WTC11 (cell line): ENCODE data around the gene GALNT16. TPM values are rescaled to one million over a fixed set of nuclear protein-coding genes. Genes with fewer than 3 reads are reported as not detected.

ENCODE experiments used
- ATAC-seq: fragments of 200-7000 bp; cut with Tn5 transposase; 2 replicates; pipeline ENCODE4 v1.10.0; 2021; ENCODE audit warnings: mild to moderate bottlenecking, moderate library complexity
- CTCF ChIA-PET: fragments of 300-600 bp; sonication (Branson Sonifier 250); formaldehyde crosslinking; loops from one replicate; lab custom pipeline; 2021; ENCODE audit warnings: antibody characterized with exemption; lab: Charles Lee
- POLR2A ChIA-PET: fragments of 350-600 bp; sonication (Branson Sonifier 250); formaldehyde crosslinking; loops from one replicate; lab custom pipeline; 2021; ENCODE audit warnings: antibody characterized with exemption; lab: Charles Lee
- DNase-seq: peaks from one replicate; pipeline ENCODE4 v3.0.0; 2021; ENCODE audit warnings: low spot score
- H3K27ac Mint-ChIP-seq: 2 replicates; pipeline ENCODE4 v1.8.0; 2021; ENCODE audit warnings: mixed read lengths
- H3K27me3 Mint-ChIP-seq: 2 replicates; pipeline ENCODE4 v1.8.0; 2021; ENCODE audit warnings: low read depth, mild to moderate bottlenecking, moderate library complexity, mixed read lengths
- H3K36me3 Mint-ChIP-seq: 2 replicates; pipeline ENCODE4 v1.8.0; 2021; ENCODE audit warnings: mixed read lengths
- H3K4me1 Mint-ChIP-seq: 2 replicates; pipeline ENCODE4 v1.8.0; 2022; ENCODE audit warnings: mixed read lengths
- H3K4me3 Mint-ChIP-seq: 2 replicates; pipeline ENCODE4 v1.8.0; 2021; ENCODE audit warnings: mild to moderate bottlenecking, moderate library complexity, mixed read lengths
- H3K9me3 Mint-ChIP-seq: 2 replicates; pipeline ENCODE4 v1.8.0; 2021; ENCODE audit warnings: mixed read lengths
- AR ChIP-seq: fragments of 250-450 bp; sonication (Bioruptor Pico); IDR thresholded peaks from 2 replicates; pipeline ENCODE4 v1.9.0; 2021; ENCODE audit warnings: mild to moderate bottlenecking
- ATF6 ChIP-seq: sonication (generic); formaldehyde crosslinking; IDR thresholded peaks from 2 replicates; pipeline ENCODE4 v1.8.1; 2023; ENCODE audit warnings: mild to moderate bottlenecking, missing genetic modification reagents
- CTCF ChIP-seq: fragments of 200-600 bp; IDR thresholded peaks from 2 replicates; pipeline ENCODE4 v1.8.0; 2022; ENCODE audit warnings: antibody characterized with exemption
- E2F1 ChIP-seq: sonication (generic); formaldehyde crosslinking; IDR thresholded peaks from 2 replicates; pipeline ENCODE4 v1.8.0; 2022; ENCODE audit warnings: mild to moderate bottlenecking, missing genetic modification reagents
- ESRRA ChIP-seq: sonication (generic); formaldehyde crosslinking; IDR thresholded peaks from 2 replicates; pipeline ENCODE4 v1.8.1; 2022; ENCODE audit warnings: mild to moderate bottlenecking, missing genetic modification reagents, borderline replicate concordance
- FOXJ3 ChIP-seq: sonication (generic); formaldehyde crosslinking; IDR thresholded peaks from 2 replicates; pipeline ENCODE4 v1.9.0; 2021; ENCODE audit warnings: missing genetic modification reagents, mild to moderate bottlenecking, borderline replicate concordance
- GTF2I ChIP-seq: fragments of 250-450 bp; sonication (Bioruptor Pico); conservative IDR thresholded peaks from 2 replicates; pipeline ENCODE4 v1.4.0; 2021; ENCODE audit warnings: mild to moderate bottlenecking
- KAT7 ChIP-seq: sonication (generic); formaldehyde crosslinking; IDR thresholded peaks from 2 replicates; pipeline ENCODE4 v1.8.1; 2023; ENCODE audit warnings: missing genetic modification reagents, mild to moderate bottlenecking, borderline replicate concordance
- NR1H2 ChIP-seq: sonication (generic); formaldehyde crosslinking; IDR thresholded peaks from 2 replicates; pipeline ENCODE4 v1.9.0; 2021; ENCODE audit warnings: mild to moderate bottlenecking, moderate library complexity, missing genetic modification reagents
- SOX15 ChIP-seq: fragments of 250-450 bp; sonication (Bioruptor Pico); IDR thresholded peaks from 2 replicates; pipeline ENCODE4 v1.9.0; 2021; ENCODE audit warnings: mild to moderate bottlenecking
- TEAD1 ChIP-seq: sonication (generic); formaldehyde crosslinking; IDR thresholded peaks from 2 replicates; pipeline ENCODE4 v1.8.0; 2022; ENCODE audit warnings: mild to moderate bottlenecking, missing genetic modification reagents
- TEAD4 ChIP-seq: sonication (generic); formaldehyde crosslinking; IDR thresholded peaks from 2 replicates; pipeline ENCODE4 v1.8.0; 2022; ENCODE audit warnings: mild to moderate bottlenecking, missing genetic modification reagents
- ZMAT4 ChIP-seq: fragments of 250-450 bp; sonication (Bioruptor Pico); IDR thresholded peaks from 2 replicates; pipeline ENCODE4 v1.9.0; 2021; ENCODE audit warnings: mild to moderate bottlenecking
- total RNA-seq: library from RNA; stranded (reverse); gene quantifications from 3 replicates; pipeline ENCODE4 v1.2.3, GENCODE V29; 2021
- TF ChIP-seq, protein P1 (sequence below): sonication (generic); formaldehyde crosslinking; IDR thresholded peaks from 2 replicates; pipeline ENCODE4 v1.8.0; 2022; ENCODE audit warnings: mild to moderate bottlenecking, missing genetic modification reagents
- TF ChIP-seq, protein P2 (sequence below): sonication (generic); formaldehyde crosslinking; conservative IDR thresholded peaks from 2 replicates; pipeline ENCODE4 v1.8.1; 2023; ENCODE audit warnings: mild to moderate bottlenecking, low read depth, missing genetic modification reagents, moderate library complexity

GALNT16 gene
- total RNA-seq, 1 experiment from 2014 or later, result 4.5 TPM

- POLR2A ChIA-PET, result no interaction called here
- no peak overlapping the region for H3K27ac Mint-ChIP-seq
- ATAC-seq, result no peak
- no peaks in the 10 kb centered on the region for H3K9me3 Mint-ChIP-seq
- H3K36me3 Mint-ChIP-seq, result no peaks in the 10 kb centered on the region
- peaks cover 21% of the 10 kb centered on the region for H3K4me1 Mint-ChIP-seq
- H3K27me3 Mint-ChIP-seq, result peaks cover 43% of the 10 kb centered on the region
- H3K4me3 Mint-ChIP-seq, result no peak overlapping the region
- TF ChIP-seq ESRRA (CRISPR knock-in tag), result no peak
- no peak for TF ChIP-seq NR1H2 (CRISPR knock-in tag)
- no peak for TF ChIP-seq E2F1 (CRISPR knock-in tag)
- no peak for TF ChIP-seq AR (CRISPR knock-in tag)
- no peak for TF ChIP-seq CTCF
- TF ChIP-seq GTF2I (CRISPR knock-in tag), result no peak
- TF ChIP-seq ZMAT4 (CRISPR knock-in tag), result no peak
- TF ChIP-seq ATF6 (CRISPR knock-in tag), result no peak
- TF ChIP-seq, protein P1, sequence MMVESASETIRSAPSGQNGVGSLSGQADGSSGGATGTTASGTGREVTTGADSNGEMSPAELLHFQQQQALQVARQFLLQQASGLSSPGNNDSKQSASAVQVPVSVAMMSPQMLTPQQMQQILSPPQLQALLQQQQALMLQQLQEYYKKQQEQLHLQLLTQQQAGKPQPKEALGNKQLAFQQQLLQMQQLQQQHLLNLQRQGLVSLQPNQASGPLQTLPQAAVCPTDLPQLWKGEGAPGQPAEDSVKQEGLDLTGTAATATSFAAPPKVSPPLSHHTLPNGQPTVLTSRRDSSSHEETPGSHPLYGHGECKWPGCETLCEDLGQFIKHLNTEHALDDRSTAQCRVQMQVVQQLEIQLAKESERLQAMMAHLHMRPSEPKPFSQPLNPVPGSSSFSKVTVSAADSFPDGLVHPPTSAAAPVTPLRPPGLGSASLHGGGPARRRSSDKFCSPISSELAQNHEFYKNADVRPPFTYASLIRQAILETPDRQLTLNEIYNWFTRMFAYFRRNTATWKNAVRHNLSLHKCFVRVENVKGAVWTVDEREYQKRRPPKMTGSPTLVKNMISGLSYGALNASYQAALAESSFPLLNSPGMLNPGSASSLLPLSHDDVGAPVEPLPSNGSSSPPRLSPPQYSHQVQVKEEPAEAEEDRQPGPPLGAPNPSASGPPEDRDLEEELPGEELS, result no peak
- TF ChIP-seq, protein P2, sequence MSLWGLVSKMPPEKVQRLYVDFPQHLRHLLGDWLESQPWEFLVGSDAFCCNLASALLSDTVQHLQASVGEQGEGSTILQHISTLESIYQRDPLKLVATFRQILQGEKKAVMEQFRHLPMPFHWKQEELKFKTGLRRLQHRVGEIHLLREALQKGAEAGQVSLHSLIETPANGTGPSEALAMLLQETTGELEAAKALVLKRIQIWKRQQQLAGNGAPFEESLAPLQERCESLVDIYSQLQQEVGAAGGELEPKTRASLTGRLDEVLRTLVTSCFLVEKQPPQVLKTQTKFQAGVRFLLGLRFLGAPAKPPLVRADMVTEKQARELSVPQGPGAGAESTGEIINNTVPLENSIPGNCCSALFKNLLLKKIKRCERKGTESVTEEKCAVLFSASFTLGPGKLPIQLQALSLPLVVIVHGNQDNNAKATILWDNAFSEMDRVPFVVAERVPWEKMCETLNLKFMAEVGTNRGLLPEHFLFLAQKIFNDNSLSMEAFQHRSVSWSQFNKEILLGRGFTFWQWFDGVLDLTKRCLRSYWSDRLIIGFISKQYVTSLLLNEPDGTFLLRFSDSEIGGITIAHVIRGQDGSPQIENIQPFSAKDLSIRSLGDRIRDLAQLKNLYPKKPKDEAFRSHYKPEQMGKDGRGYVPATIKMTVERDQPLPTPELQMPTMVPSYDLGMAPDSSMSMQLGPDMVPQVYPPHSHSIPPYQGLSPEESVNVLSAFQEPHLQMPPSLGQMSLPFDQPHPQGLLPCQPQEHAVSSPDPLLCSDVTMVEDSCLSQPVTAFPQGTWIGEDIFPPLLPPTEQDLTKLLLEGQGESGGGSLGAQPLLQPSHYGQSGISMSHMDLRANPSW (CRISPR knock-in tag), result no peak
- TF ChIP-seq TEAD4 (CRISPR knock-in tag), result no peak
- no peak for TF ChIP-seq SOX15 (CRISPR knock-in tag)
- no peak for TF ChIP-seq KAT7
- no peak for TF ChIP-seq TEAD1 (CRISPR knock-in tag)
- no peak for TF ChIP-seq FOXJ3
- TF ChIP-seq, all 79 proteins: peak for 0
- CTCF ChIA-PET, result interaction anchor here (0.6 to 5.7 kb wide), 14 partner anchors 11 to 1246 kb away, joined by 3 to 56 read pairs (median 6); no protein-coding TSS in a partner anchor
- DNase-seq, result no peak
Measured at GRCh38 chr14:69262516-69262915, 2.6 kb downstream of the GALNT16 start.
